Activated CD8-positive, alpha-beta memory T cell treated with anti-CD3 and anti-CD28 coated beads, Interleukin-2, amount 50 U/mL, for 4 hours (primary cell): ENCODE measurements around the gene GCFC2.

Experiments
- DNase-seq: peaks from one replicate; pipeline ENCODE4 v3.0.0-alpha.2; 2020

Gene GCFC2

GRCh38 chr2:75622500-75622899 is 88.2 kb downstream of the GCFC2 start:
- DNase-seq = no peak

GRCh38 chr2:75621228-75621627 is 89.5 kb downstream of the GCFC2 start:
- DNase-seq = no peak

GRCh38 chr2:75619956-75620740 is 90.6 kb downstream of the GCFC2 start:
- DNase-seq = no peak

GRCh38 chr2:75616933-75617332 is 93.8 kb downstream of the GCFC2 start:
- no peak for DNase-seq

- DNase-seq = no peak
These were observed 94.3 kb downstream of the GCFC2 start for GRCh38 chr2:75616406-75616805.

- no peak for DNase-seq
These were observed 96.5 kb downstream of the GCFC2 start for GRCh38 chr2:75614162-75614651.

GRCh38 chr2:75612862-75613243 is 97.9 kb downstream of the GCFC2 start:
- no peak for DNase-seq
